Measurements from ENCODE around the gene CRY2.

- TF ChIP-seq PATZ1 (CRISPR knock-in tag; IDR thresholded peaks at IDR 0.05; ENCODE audit: borderline replicate concordance) (no peak), ARNTL (CRISPR knock-in tag; IDR thresholded peaks at IDR 0.05; ENCODE audit: borderline replicate concordance, low read depth) (no peak), GLIS3 (CRISPR knock-in tag; IDR thresholded peaks at IDR 0.05) (no peak), SNAI2 (CRISPR knock-in tag; IDR thresholded peaks at IDR 0.05) (no peak), ZFP3 (CRISPR knock-in tag; IDR thresholded peaks at IDR 0.05) (no peak), ZFP30 (CRISPR knock-in tag; IDR thresholded peaks at IDR 0.05) (no peak), RARB (CRISPR knock-in tag; IDR thresholded peaks at IDR 0.05) (no peak), OSR1 (CRISPR knock-in tag; IDR thresholded peaks at IDR 0.05) (no peak), TSHZ2 (CRISPR knock-in tag; IDR thresholded peaks at IDR 0.05) (no peak), CREB5 (CRISPR knock-in tag; IDR thresholded peaks at IDR 0.05; ENCODE audit: low read depth) (no peak), ESRRG (CRISPR knock-in tag; IDR thresholded peaks at IDR 0.05) (no peak)
Observed at GRCh38 chr11:45928535-45929215, 81.4 kb downstream of the CRY2 start.

Measured in SK-N-SH treated with all-trans-retinoic acid at 6 μM for 48 hours (cell line).